ENCODE results near the gene C10orf90. TPM values are rescaled to one million over a fixed set of nuclear protein-coding genes. Genes with fewer than 3 reads are reported as not detected.

C10orf90 gene
- total and polyA plus RNA-seq, 2 of the 8 experiments (the other 6 are each of a cell fraction or from before 2014, with no cell fraction given), result 0.21 TPM; not detected in 1

DNA sequence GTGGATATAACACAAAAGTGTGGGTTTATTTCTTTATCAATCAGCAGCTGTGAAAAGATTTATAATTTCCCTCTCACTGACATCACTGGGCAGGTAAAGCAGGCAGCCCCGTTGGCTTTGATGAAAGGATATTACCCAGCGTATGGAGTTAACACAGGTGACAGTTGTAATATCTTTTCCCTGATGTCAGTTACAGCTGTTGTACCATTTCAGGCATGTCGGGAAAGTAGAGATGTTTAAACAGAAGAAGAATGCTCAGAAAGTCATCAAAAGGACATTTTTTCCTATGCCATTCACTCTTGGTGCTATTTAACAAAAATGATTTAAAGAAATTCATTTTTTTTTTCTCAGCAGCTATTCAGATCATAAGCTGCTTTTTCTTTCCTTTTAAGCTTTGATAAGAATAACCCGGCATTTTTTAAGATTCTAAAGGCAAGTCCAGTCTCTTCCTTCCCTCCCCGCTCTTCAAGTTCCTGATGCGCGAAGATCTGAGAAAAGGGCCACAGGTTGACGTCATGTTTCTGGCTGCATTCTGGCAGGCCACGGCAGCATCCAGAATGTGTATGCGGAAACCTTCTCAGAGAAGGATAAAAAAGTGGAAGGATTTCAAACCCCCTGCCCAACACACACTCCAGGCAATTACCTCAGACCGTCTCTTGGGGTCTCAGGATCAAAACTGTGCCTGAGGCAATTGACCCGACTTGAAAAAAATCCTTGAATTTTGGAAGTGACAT is 249.8 kb downstream of the C10orf90 start (continued):
- TF ChIP-seq MAFK (IDR thresholded peaks at IDR 0.05; ENCODE audit: low read depth, low read length) (no peak), RAD21 (IDR thresholded peaks at IDR 0.05 in 1 of 2, conservative IDR thresholded peaks at IDR 0.05 in 1 of 2; ENCODE audit: low read depth in 2 of 2, low read length in 2 of 2) (no peak), SIN3A (conservative IDR thresholded peaks at IDR 0.05 in 1 of 2, IDR thresholded peaks at IDR 0.05 in 1 of 2; ENCODE audit: low read depth in 1 of 2, low read length in 2 of 2) (no peak), NRF1 (IDR thresholded peaks at IDR 0.05; ENCODE audit: low read depth, low read length) (no peak), JUN (IDR thresholded peaks at IDR 0.05; ENCODE audit: low read depth, low read length) (no peak)

All from H1 (cell line).